ENCODE results near the gene PARD6G.

The PARD6G gene

GRCh38 chr18:80210312-80211083 is 36.8 kb downstream of the PARD6G start:
- peak in 1 of 14 donors; percentile 8 for DNase-seq

- no peak for DNase-seq
Observed at GRCh38 chr18:80208620-80209019, 38.7 kb downstream of the PARD6G start.

GRCh38 chr18:80205294-80205693 is 42.0 kb downstream of the PARD6G start:
- no peak for DNase-seq

- no peak for DNase-seq
Observed at GRCh38 chr18:80204142-80204541, 43.2 kb downstream of the PARD6G start.

- no peak for DNase-seq
Observed at GRCh38 chr18:80203249-80203648, 44.1 kb downstream of the PARD6G start.

GRCh38 chr18:80202264-80202998 is 44.9 kb downstream of the PARD6G start:
- DNase-seq = no peak

- no peak for DNase-seq
Observed at GRCh38 chr18:80201739-80202138, 45.6 kb downstream of the PARD6G start.

- DNase-seq = no peak
Observed at GRCh38 chr18:80200932-80201672, 46.2 kb downstream of the PARD6G start.

GRCh38 chr18:80200171-80200931 is 47.0 kb downstream of the PARD6G start:
- peak in 11 of 14 donors; percentile 22 to 70 (median 47) for DNase-seq

GRCh38 chr18:80198994-80199748 is 48.1 kb downstream of the PARD6G start:
- no peak for DNase-seq

GRCh38 chr18:80198391-80198790 is 48.9 kb downstream of the PARD6G start:
- DNase-seq = no peak

- no peak for DNase-seq
Observed at GRCh38 chr18:80197528-80197927, 49.8 kb downstream of the PARD6G start.

GRCh38 chr18:80196528-80197320 is 50.6 kb downstream of the PARD6G start:
- no peak for DNase-seq

GRCh38 chr18:80194874-80195570 is 52.3 kb downstream of the PARD6G start:
- DNase-seq = no peak

- DNase-seq = no peak
Observed at GRCh38 chr18:80193701-80194100, 53.6 kb downstream of the PARD6G start.

- DNase-seq = no peak
Observed at GRCh38 chr18:80192653-80193385, 54.5 kb downstream of the PARD6G start.

- DNase-seq = no peak
Observed at GRCh38 chr18:80191907-80192652, 55.2 kb downstream of the PARD6G start.

- no peak for DNase-seq
Observed at GRCh38 chr18:80191264-80191663, 56.0 kb downstream of the PARD6G start.

- no peak for DNase-seq
Observed at GRCh38 chr18:80190311-80190710, 57.0 kb downstream of the PARD6G start.

All from C1 segment of cervical spinal cord (tissue), 14 donors.